Measurements from ENCODE around the gene ABAT. TPM values are rescaled to one million over a fixed set of nuclear protein-coding genes. Genes with fewer than 3 reads are reported as not detected.

ABAT gene
- total RNA-seq, 1 experiment from 2014 or later, result 4.7 TPM

- no peak overlapping the region for H3K9ac ChIP-seq (ENCODE audit: low read length)
- H3K4me2 ChIP-seq (ENCODE audit: low read length), result no peak overlapping the region
- no peak overlapping the region for H3K4me3 ChIP-seq (replicated peaks in 1 of 2; ENCODE audit: low read depth in 1 of 2, low read length in 2 of 2)
- DNase-seq (ENCODE audit: low read depth, low spot score) (no peak), ATAC-seq (no peak)
- no peak overlapping the region for H2AFZ ChIP-seq (ENCODE audit: low read depth, low read length, poor library complexity, severe bottlenecking)
- no peaks in the 10 kb centered on the region for H4K20me1 ChIP-seq (ENCODE audit: insufficient read depth)
- ChIA-PET CTCF (no interaction called here), RAD21 (ENCODE audit: low non-redundant PET in 1 of 2, low total read pairs in 2 of 2, uncharacterized antibody in 2 of 2, unreplicated experiment in 2 of 2) (no interaction called here), POLR2A (no interaction called here)
- peaks cover 33 to 41% of the 10 kb centered on the region in 2 experiments; a peak in 3 of 4 replicates for H3K36me3 ChIP-seq (ENCODE audit: control insufficient read depth in 1 of 2, insufficient read depth in 2 of 2, low read length in 2 of 2)
- H3K9me2 ChIP-seq (ENCODE audit: insufficient read depth), result no peaks in the 10 kb centered on the region
- no peaks in the 10 kb centered on the region for H3K4me1 ChIP-seq (ENCODE audit: control insufficient read depth in 1 of 2, insufficient read depth in 2 of 2, low read length in 2 of 2)
- no peaks in the 10 kb centered on the region for H3K79me2 ChIP-seq (ENCODE audit: insufficient read depth, low read length)
- H3K27ac ChIP-seq (ENCODE audit: low read depth, low read length), result no peak overlapping the region
- H3K9me3 ChIP-seq (ENCODE audit: control insufficient read depth in 1 of 2, insufficient read depth in 1 of 2, low read depth in 1 of 2, low read length in 2 of 2), result no peaks in the 10 kb centered on the region
- no peaks in the 10 kb centered on the region for H3K27me3 ChIP-seq (ENCODE audit: insufficient read depth, low read length)
- no peak for TF ChIP-seq ZFX (IDR thresholded peaks at IDR 0.05)
- no peak for TF ChIP-seq ZNF274 (IDR thresholded peaks at IDR 0.05; ENCODE audit: low read depth, low read length)
- TF ChIP-seq CEBPB (IDR thresholded peaks at IDR 0.05; ENCODE audit: low read depth), result no peak
- no peak for TF ChIP-seq CTCF (IDR thresholded peaks at IDR 0.05 in 2 of 3, conservative IDR thresholded peaks at IDR 0.05 in 1 of 3; ENCODE audit: borderline replicate concordance in 1 of 3, insufficient read depth in 1 of 3, low read depth in 2 of 3, low read length in 2 of 3)
- no peak for TF ChIP-seq EZH2 (IDR thresholded peaks at IDR 0.05)
- no peak for TF ChIP-seq EZH2phosphoT487 (IDR thresholded peaks at IDR 0.05; ENCODE audit: borderline replicate concordance)
- TF ChIP-seq FOSL1 (IDR thresholded peaks at IDR 0.05; ENCODE audit: low read depth), result no peak
- TF ChIP-seq POLR2A (IDR thresholded peaks at IDR 0.05; ENCODE audit: borderline replicate concordance, extremely low read depth, insufficient read depth, insufficient read length), result no peak
- no peak for TF ChIP-seq POLR2AphosphoS5 (IDR thresholded peaks at IDR 0.05; ENCODE audit: low read depth, low read length)
- TF ChIP-seq TCF7L2 (IDR thresholded peaks at IDR 0.05; ENCODE audit: borderline replicate concordance, extremely low read depth, insufficient read depth, insufficient read length), result no peak
- TF ChIP-seq SIN3A (IDR thresholded peaks at IDR 0.05; ENCODE audit: low read depth), result no peak
- TF ChIP-seq SRF (IDR thresholded peaks at IDR 0.05; ENCODE audit: low read depth), result no peak
- no peak for TF ChIP-seq JUND (IDR thresholded peaks at IDR 0.05)
- no peak for TF ChIP-seq MAX (IDR thresholded peaks at IDR 0.05)
- intact Hi-C loops (cut with micrococcal nuclease), result no loop called here
- BruUV-seq (replicated peaks), result no TSS peak
These were observed 27.9 kb upstream of the ABAT start for GRCh38 chr16:8646326-8647053.
